C1 segment of cervical spinal cord (tissue), 14 donors: ENCODE results near the gene ATP8B2.
A peak's percentile ranks its signal among the peaks of the same experiment; 100 is the strongest.
"Not testable (repeated sequence)": the region's sequence is repeated elsewhere in the genome, so short reads cannot be mapped to it uniquely, and the experiment has no call there.

ENCODE experiments used
- DNase-seq, 14 donors: peaks; one replicate each; lab custom pipeline; 2025; lab: John Stamatoyannopoulos, UW

The ATP8B2 gene

GRCh38 chr1:154344977-154345837 is 19.9 kb downstream of the ATP8B2 start:
- DNase-seq: no peak

GRCh38 chr1:154346276-154346917 is 21.1 kb downstream of the ATP8B2 start:
- no peak for DNase-seq

GRCh38 chr1:154347961-154348360 is 22.6 kb downstream of the ATP8B2 start:
- DNase-seq: no peak

GRCh38 chr1:154348429-154349076 is 23.2 kb downstream of the ATP8B2 start:
- no peak for DNase-seq

GRCh38 chr1:154349121-154349520 is 23.8 kb downstream of the ATP8B2 start:
- DNase-seq: no peak

- DNase-seq: no peak
Measured at GRCh38 chr1:154350383-154350782, 25.1 kb downstream of the ATP8B2 start.

- no peak for DNase-seq
Measured at GRCh38 chr1:154351363-154352068, 26.2 kb downstream of the ATP8B2 start.

- no peak for DNase-seq
Measured at GRCh38 chr1:154352245-154352580, 26.9 kb downstream of the ATP8B2 start.

GRCh38 chr1:154352581-154353459 is 27.5 kb downstream of the ATP8B2 start:
- peak in 6 of 14 donors; percentile 11 to 39 (median 18) for DNase-seq

GRCh38 chr1:154353460-154353904 is 28.2 kb downstream of the ATP8B2 start:
- no peak for DNase-seq

GRCh38 chr1:154353966-154354365 is 28.6 kb downstream of the ATP8B2 start:
- no peak for DNase-seq

- no peak for DNase-seq
Measured at GRCh38 chr1:154358519-154358918, 33.2 kb downstream of the ATP8B2 start.

- no peak for DNase-seq
Measured at GRCh38 chr1:154360288-154360687, 35.0 kb downstream of the ATP8B2 start.

- DNase-seq: not testable (repeated sequence)
Measured at GRCh38 chr1:154360881-154361280, 35.6 kb downstream of the ATP8B2 start.

GRCh38 chr1:154361357-154361756 is 36.0 kb downstream of the ATP8B2 start:
- DNase-seq: no peak

- DNase-seq: no peak
Measured at GRCh38 chr1:154371436-154371835, 46.1 kb downstream of the ATP8B2 start.

- DNase-seq: not testable (repeated sequence)
Measured at GRCh38 chr1:154373777-154374357, 48.5 kb downstream of the ATP8B2 start.

GRCh38 chr1:154379301-154379700 is 54.0 kb downstream of the ATP8B2 start:
- no peak for DNase-seq

- DNase-seq: no peak
Measured at GRCh38 chr1:154384650-154385489, 59.5 kb downstream of the ATP8B2 start.
